Ecto neural progenitor cell (in vitro differentiated cells): ENCODE measurements around the gene VPS26B.
A peak's percentile ranks its signal among the peaks of the same experiment; 100 is the strongest.
"Not testable (repeated sequence)": the region's sequence is repeated elsewhere in the genome, so short reads cannot be mapped to it uniquely, and the experiment has no call there.

Experiments
- DNase-seq: peaks from one replicate; pipeline ENCODE4 v3.0.0-alpha.2; 2018; ENCODE audit warnings: low spot score

The VPS26B gene

GRCh38 chr11:134223836-134224709, at the start of gene VPS26B, which contains the start of gene NCAPD3:
Gene VPS26B, plus strand, starts transcription at chr11:134224671. Its CDS starts 452 bp downstream, at chr11:134225123.
Gene NCAPD3, minus strand, starts transcription at chr11:134223967. Its CDS starts 41 bp downstream, at chr11:134223926.
- peak; percentile 98 for DNase-seq

- DNase-seq: no peak
These were observed 48.2 kb upstream of the VPS26B start for GRCh38 chr11:134176284-134176683.

- DNase-seq: no peak
These were observed 46.3 kb upstream of the VPS26B start for GRCh38 chr11:134178032-134178674.

GRCh38 chr11:134181707-134182106, 42.8 kb upstream of the VPS26B start:
- DNase-seq: no peak

GRCh38 chr11:134188092-134188491, 36.4 kb upstream of the VPS26B start:
- DNase-seq: not testable (repeated sequence)

GRCh38 chr11:134196756-134197155, 27.7 kb upstream of the VPS26B start:
- DNase-seq: no peak

- DNase-seq: no peak
These were observed 24.9 kb upstream of the VPS26B start for GRCh38 chr11:134199531-134199930.

GRCh38 chr11:134200688-134201087, 23.8 kb upstream of the VPS26B start:
- no peak for DNase-seq

- no peak for DNase-seq
These were observed 21.8 kb upstream of the VPS26B start for GRCh38 chr11:134202661-134203060.

- no peak for DNase-seq
These were observed 18.7 kb upstream of the VPS26B start for GRCh38 chr11:134205729-134206128.

- no peak for DNase-seq
These were observed 18.3 kb upstream of the VPS26B start for GRCh38 chr11:134206185-134206584.

GRCh38 chr11:134207538-134208239, 16.8 kb upstream of the VPS26B start:
- no peak for DNase-seq

- DNase-seq: no peak
These were observed 8.6 kb upstream of the VPS26B start for GRCh38 chr11:134215836-134216235.

- no peak for DNase-seq
These were observed 7.7 kb upstream of the VPS26B start for GRCh38 chr11:134216816-134217215.

- DNase-seq: no peak
These were observed 1.4 kb upstream of the VPS26B start for GRCh38 chr11:134223121-134223520.

GRCh38 chr11:134224710-134225664, 516 bp downstream of the VPS26B start:
- peak; percentile 60 for DNase-seq

GRCh38 chr11:134226806-134227325, 2.4 kb downstream of the VPS26B start:
- no peak for DNase-seq

- no peak for DNase-seq
These were observed 4.2 kb downstream of the VPS26B start for GRCh38 chr11:134228625-134229024.

- DNase-seq: no peak
These were observed 4.8 kb downstream of the VPS26B start for GRCh38 chr11:134229126-134229790.

GRCh38 chr11:134230339-134230738, 5.9 kb downstream of the VPS26B start:
- DNase-seq: no peak
